A549 (cell line): ENCODE measurements around the gene ARHGAP31.

Source experiments
- MAFK ChIP-seq: fragments of 450-650 bp; IDR thresholded peaks from 2 replicates; pipeline ENCODE4 v1.6.1; 2014; ENCODE audit not compliant: partially characterized antibody
- NFE2L2 ChIP-seq: fragments of 150-350 bp; conservative IDR thresholded peaks from 2 replicates; pipeline ENCODE4 v1.6.1; 2014; ENCODE audit warnings: low read length

DNA sequence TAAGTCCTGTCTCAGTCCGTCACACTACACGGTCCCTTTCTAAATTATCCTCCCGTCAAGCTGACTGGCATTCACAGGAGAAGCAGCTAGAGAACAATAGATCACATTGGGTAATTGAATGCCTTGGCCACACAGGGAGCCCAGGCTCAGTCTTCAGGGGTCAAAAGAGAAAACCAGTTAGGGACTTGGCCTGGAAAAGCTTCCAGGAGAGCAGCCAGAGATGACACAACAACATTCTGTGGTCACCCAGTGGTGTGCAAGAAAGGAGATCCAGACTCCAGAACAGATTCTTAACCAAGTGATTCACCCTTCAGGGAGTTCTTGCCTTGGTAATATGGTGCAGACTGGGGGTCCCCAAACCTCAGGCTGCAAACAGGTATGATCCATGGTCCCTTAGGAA lies 15.9 kb downstream of the ARHGAP31 start:
- TF ChIP-seq MAFK (no peak), NFE2L2 (no peak)
